Measurements from ENCODE around the gene FUT3. TPM values are rescaled to one million over a fixed set of nuclear protein-coding genes. Genes with fewer than 3 reads are reported as not detected.

FUT3 gene
- total and polyA plus RNA-seq, 9 of the 15 experiments (the other 6 are each of a cell fraction or from before 2014, with no cell fraction given): 0.09 TPM; not detected in 8

GRCh38 chr19:5827891-5828660 lies 23.2 kb downstream of the FUT3 start (continued):
- peak; percentile 73 for TF ChIP-seq ZBTB40 (IDR thresholded peaks at IDR 0.05)
- no peak for TF ChIP-seq ZBTB40 (CRISPR knock-in tag; IDR thresholded peaks at IDR 0.05)
- TF ChIP-seq RBM39 (optimal IDR thresholded peaks at IDR 0.05; ENCODE audit: low read depth, low read length): peak; percentile 82
- TF ChIP-seq GABPA (tag; conservative IDR thresholded peaks at IDR 0.05; ENCODE audit: low read depth): peak; percentile 72
- TF ChIP-seq NFE2L1 (tag; IDR thresholded peaks at IDR 0.05; ENCODE audit: borderline replicate concordance, low read depth): no peak
- TF ChIP-seq ZNF347 (CRISPR knock-in tag; IDR thresholded peaks at IDR 0.05; ENCODE audit: low read depth): no peak
- no peak for TF ChIP-seq ZNF174 (CRISPR knock-in tag; IDR thresholded peaks at IDR 0.05)
- peak; percentile 76 for TF ChIP-seq ZNF511 (CRISPR knock-in tag; IDR thresholded peaks at IDR 0.05)
- TF ChIP-seq MAX (CRISPR knock-in tag; IDR thresholded peaks at IDR 0.05): peak; percentile 84
- TF ChIP-seq PPARD (CRISPR knock-in tag; IDR thresholded peaks at IDR 0.05): no peak
- TF ChIP-seq FOXP1 (CRISPR knock-in tag; IDR thresholded peaks at IDR 0.05): peak; percentile 90; the same call in 1 of the 2 replicates
- peak; percentile 50; the same call in 1 of the 2 replicates for TF ChIP-seq NCOR1 (IDR thresholded peaks at IDR 0.05)
- TF ChIP-seq ZNF41 (CRISPR knock-in tag; conservative IDR thresholded peaks at IDR 0.05): no peak
- no peak for TF ChIP-seq KLF13 (tag; IDR thresholded peaks at IDR 0.05; ENCODE audit: borderline replicate concordance, low read depth)
- TF ChIP-seq USF2 (CRISPR knock-in tag; IDR thresholded peaks at IDR 0.05): no peak
- no peak for TF ChIP-seq PYGO2 (tag; IDR thresholded peaks at IDR 0.05)
- TF ChIP-seq RFX7 (CRISPR knock-in tag; IDR thresholded peaks at IDR 0.05): no peak
- TF ChIP-seq BACH1 (tag; IDR thresholded peaks at IDR 0.05): no peak

Data from K562 (cell line).